Esophagus muscularis mucosa (tissue), 4 donors: ENCODE measurements around the gene PTPRN2.

Experiments
- EP300 ChIP-seq: sonication (generic); formaldehyde crosslinking; IDR thresholded peaks from one replicate; pipeline ENCODE4 v1.6.1; 2017; ENCODE audit warnings: antibody characterized with exemption
- POLR2A ChIP-seq: fragments of 450-650 bp; IDR thresholded peaks from one replicate; pipeline ENCODE4 v1.6.1; 2017; ENCODE audit warnings: antibody characterized with exemption, moderate library complexity, mild to moderate bottlenecking, low read depth
- TF ChIP-seq, protein P1 (sequence below), 3 experiments: fragments of 200-600 bp in 2 of 3; fragments of 450-650 bp in 1 of 3; sonication (generic) in 2 of 3; IDR thresholded peaks; one replicate each; pipeline ENCODE4 v1.5.1; 2017 to 2019; ENCODE audit warnings: antibody characterized with exemption in 3 of 3, mild to moderate bottlenecking in 2 of 3, moderate library complexity in 1 of 3

DNA sequence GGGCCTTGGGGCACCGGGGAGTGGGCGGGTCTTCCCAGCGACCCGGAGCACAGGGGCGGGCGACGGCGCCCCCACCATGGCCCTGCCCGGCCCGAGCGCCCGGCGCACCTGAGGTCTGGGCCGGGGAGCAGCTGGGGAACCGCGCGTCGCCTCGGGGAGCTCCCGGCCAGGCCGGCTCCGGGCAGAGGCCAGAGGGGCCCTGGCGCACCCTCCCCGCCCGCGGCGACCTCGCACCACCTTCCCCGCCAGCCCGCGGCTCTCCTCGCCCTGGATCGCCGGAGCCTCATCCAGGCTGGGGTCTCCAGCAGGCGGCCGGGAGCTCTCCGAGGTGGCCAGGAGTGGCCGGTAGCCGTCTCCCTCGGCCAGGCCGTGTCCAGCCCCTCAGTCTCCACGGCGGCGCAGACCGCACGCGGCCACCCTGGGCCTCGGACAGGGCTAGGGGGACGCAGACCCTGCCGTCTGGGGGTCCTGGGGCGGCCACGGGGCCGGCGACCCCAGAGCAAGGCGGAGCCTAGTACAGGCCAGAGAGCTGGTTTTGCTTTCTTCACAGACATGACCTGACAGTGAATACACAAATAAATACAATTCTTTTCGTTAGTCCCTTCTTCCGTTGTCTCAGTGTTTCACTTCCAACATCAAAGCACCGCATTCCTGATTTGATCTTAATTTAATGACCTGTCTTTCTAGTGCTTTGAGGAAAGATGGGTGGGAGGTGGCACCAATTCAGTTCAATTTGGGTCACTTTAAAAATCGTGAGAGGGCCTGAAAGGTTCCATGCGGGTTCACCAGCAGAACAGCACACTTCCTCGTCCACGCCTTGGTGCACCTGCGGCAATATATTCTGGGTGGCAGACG lies 893.9 kb downstream of the PTPRN2 start:
- TF ChIP-seq EP300 (no peak), POLR2A (no peak)
- TF ChIP-seq, protein P1, sequence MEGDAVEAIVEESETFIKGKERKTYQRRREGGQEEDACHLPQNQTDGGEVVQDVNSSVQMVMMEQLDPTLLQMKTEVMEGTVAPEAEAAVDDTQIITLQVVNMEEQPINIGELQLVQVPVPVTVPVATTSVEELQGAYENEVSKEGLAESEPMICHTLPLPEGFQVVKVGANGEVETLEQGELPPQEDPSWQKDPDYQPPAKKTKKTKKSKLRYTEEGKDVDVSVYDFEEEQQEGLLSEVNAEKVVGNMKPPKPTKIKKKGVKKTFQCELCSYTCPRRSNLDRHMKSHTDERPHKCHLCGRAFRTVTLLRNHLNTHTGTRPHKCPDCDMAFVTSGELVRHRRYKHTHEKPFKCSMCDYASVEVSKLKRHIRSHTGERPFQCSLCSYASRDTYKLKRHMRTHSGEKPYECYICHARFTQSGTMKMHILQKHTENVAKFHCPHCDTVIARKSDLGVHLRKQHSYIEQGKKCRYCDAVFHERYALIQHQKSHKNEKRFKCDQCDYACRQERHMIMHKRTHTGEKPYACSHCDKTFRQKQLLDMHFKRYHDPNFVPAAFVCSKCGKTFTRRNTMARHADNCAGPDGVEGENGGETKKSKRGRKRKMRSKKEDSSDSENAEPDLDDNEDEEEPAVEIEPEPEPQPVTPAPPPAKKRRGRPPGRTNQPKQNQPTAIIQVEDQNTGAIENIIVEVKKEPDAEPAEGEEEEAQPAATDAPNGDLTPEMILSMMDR (IDR thresholded peaks at IDR 0.05): no peak
